GM18861 (cell line): Measurements from ENCODE around the gene MRM3.
"Not testable (repeated sequence)": the region's sequence is repeated elsewhere in the genome, so short reads cannot be mapped to it uniquely, and the experiment has no call there.

Source experiments
- ATAC-seq: cut with Tn5 transposase; IDR thresholded peaks from one replicate; pipeline ENCODE4 v1.9.1; 2021; ENCODE audit not compliant: unreplicated experiment

Gene MRM3

GRCh38 chr17:781805-782731 lies at the start of gene MRM3, which contains the start of gene GLOD4:
Gene MRM3 (plus strand): TSS chr17:782353. CDS start chr17:782379, 26 bp downstream.
Gene GLOD4 (minus strand): TSS chr17:782280. CDS start chr17:782255, 25 bp downstream.
- ATAC-seq, result peak; percentile 78

GRCh38 chr17:732902-733720 lies 49.0 kb upstream of the MRM3 start:
- ATAC-seq, result no peak

- no peak for ATAC-seq
These were observed 48.4 kb upstream of the MRM3 start for GRCh38 chr17:733743-734142.

- no peak for ATAC-seq
These were observed 44.5 kb upstream of the MRM3 start for GRCh38 chr17:737561-738113.

- peak; percentile 68 for ATAC-seq
These were observed 41.7 kb upstream of the MRM3 start for GRCh38 chr17:740240-741017.

- ATAC-seq, result no peak
These were observed 39.9 kb upstream of the MRM3 start for GRCh38 chr17:742147-742793.

- ATAC-seq, result no peak
These were observed 39.0 kb upstream of the MRM3 start for GRCh38 chr17:743139-743538.

- ATAC-seq, result no peak
These were observed 37.2 kb upstream of the MRM3 start for GRCh38 chr17:744937-745336.

GRCh38 chr17:745406-745805 lies 36.7 kb upstream of the MRM3 start:
- ATAC-seq, result no peak

- no peak for ATAC-seq
These were observed 36.0 kb upstream of the MRM3 start for GRCh38 chr17:746181-746580.

GRCh38 chr17:746783-747629 lies 35.1 kb upstream of the MRM3 start:
- no peak for ATAC-seq

GRCh38 chr17:748604-749003 lies 33.5 kb upstream of the MRM3 start:
- not testable (repeated sequence) for ATAC-seq

- not testable (repeated sequence) for ATAC-seq
These were observed 32.8 kb upstream of the MRM3 start for GRCh38 chr17:749359-749758.

- ATAC-seq, result no peak
These were observed 31.6 kb upstream of the MRM3 start for GRCh38 chr17:750431-751037.

GRCh38 chr17:751269-752001 lies 30.7 kb upstream of the MRM3 start:
- peak; percentile 23 for ATAC-seq

- peak; percentile 78 for ATAC-seq
These were observed 30.0 kb upstream of the MRM3 start, which contains the start of gene GEMIN4 for GRCh38 chr17:752002-752619. Gene GEMIN4 (minus strand): TSS chr17:752264. CDS start chr17:752142, 122 bp downstream.

GRCh38 chr17:752620-753219 lies 29.4 kb upstream of the MRM3 start:
- ATAC-seq, result no peak
